HL-60/S4 treated with phorbol 12-myristate 13-acetate at 8.2 ng/mL for 4 days and 3 days (cell line): ENCODE results near the gene EMC10.

Experiments
- in situ Hi-C: fragments of 300-500 bp; cut with MboI; formaldehyde crosslinking; loops from 2 replicates; pipeline ENCODE4 v1.15.0; 2022; ENCODE audit warnings: low sequenced_read_pairs

The EMC10 gene

GRCh38 chr19:50494186-50495019 lies 18.1 kb downstream of the EMC10 start:
- in situ Hi-C loops, result no loop called here

- in situ Hi-C loops, result no loop called here
These were observed 18.8 kb downstream of the EMC10 start for GRCh38 chr19:50495020-50495531.

GRCh38 chr19:50496189-50497021 lies 20.1 kb downstream of the EMC10 start:
- in situ Hi-C loops, result no loop called here

- in situ Hi-C loops, result no loop called here
These were observed 20.7 kb downstream of the EMC10 start for GRCh38 chr19:50497022-50497405.

- in situ Hi-C loops, result no loop called here
These were observed 22.1 kb downstream of the EMC10 start for GRCh38 chr19:50498219-50499056.

- in situ Hi-C loops, result no loop called here
These were observed 23.9 kb downstream of the EMC10 start for GRCh38 chr19:50500060-50500752.

- in situ Hi-C loops, result no loop called here
These were observed 24.4 kb downstream of the EMC10 start for GRCh38 chr19:50500753-50501151.

- in situ Hi-C loops, result no loop called here
These were observed 24.9 kb downstream of the EMC10 start for GRCh38 chr19:50501186-50501567.

GRCh38 chr19:50501568-50502475 lies 25.5 kb downstream of the EMC10 start:
- in situ Hi-C loops, result no loop called here

GRCh38 chr19:50505856-50506611 lies 29.7 kb downstream of the EMC10 start:
- in situ Hi-C loops, result no loop called here

- in situ Hi-C loops, result no loop called here
These were observed 30.4 kb downstream of the EMC10 start for GRCh38 chr19:50506700-50507099.

- in situ Hi-C loops, result no loop called here
These were observed 31.1 kb downstream of the EMC10 start for GRCh38 chr19:50507376-50507775.

- in situ Hi-C loops, result no loop called here
These were observed 32.5 kb downstream of the EMC10 start for GRCh38 chr19:50508843-50509190.

- in situ Hi-C loops, result no loop called here
These were observed 33.1 kb downstream of the EMC10 start for GRCh38 chr19:50509366-50509765.

- in situ Hi-C loops, result no loop called here
These were observed 33.9 kb downstream of the EMC10 start for GRCh38 chr19:50510121-50510670.

GRCh38 chr19:50510700-50511068 lies 34.4 kb downstream of the EMC10 start:
- in situ Hi-C loops, result no loop called here

GRCh38 chr19:50511069-50511822 lies 34.9 kb downstream of the EMC10 start, which contains the start of gene JOSD2:
TSS of gene JOSD2 (minus strand) at chr19:50511191. CDS start at chr19:50510431, 760 bp downstream.
- in situ Hi-C loops, result no loop called here
